ENCODE measurements around the gene SNF8. TPM values are rescaled to one million over a fixed set of nuclear protein-coding genes. Genes with fewer than 3 reads are reported as not detected.

Gene SNF8
- total and polyA plus RNA-seq, 9 of the 15 experiments (the other 6 are each of a cell fraction or from before 2014, with no cell fraction given), result 6.9 to 149 (median 117) TPM

GRCh38 chr17:48907713-48908046 is 37.0 kb downstream of the SNF8 start (continued):
- no peak for TF ChIP-seq ZBTB40 (IDR thresholded peaks at IDR 0.05)
- no peak for TF ChIP-seq ZBTB40 (CRISPR knock-in tag; IDR thresholded peaks at IDR 0.05)
- no peak for TF ChIP-seq ZSCAN32 (CRISPR knock-in tag; IDR thresholded peaks at IDR 0.05)
- no peak for TF ChIP-seq EWSR1 (IDR thresholded peaks at IDR 0.05; ENCODE audit: borderline replicate concordance, low read depth, partially characterized antibody)
- TF ChIP-seq ZNF512 (tag; IDR thresholded peaks at IDR 0.05), result no peak
- TF ChIP-seq RBM17 (IDR thresholded peaks at IDR 0.05; ENCODE audit: borderline replicate concordance, low read depth, low read length), result no peak
- TF ChIP-seq ZBTB9 (CRISPR knock-in tag; IDR thresholded peaks at IDR 0.05), result no peak
- no peak for TF ChIP-seq ZBED1 (IDR thresholded peaks at IDR 0.05)
- no peak for TF ChIP-seq NFIX (CRISPR knock-in tag; IDR thresholded peaks at IDR 0.05; ENCODE audit: low read depth)
- TF ChIP-seq ZNF445 (CRISPR knock-in tag; IDR thresholded peaks at IDR 0.05; ENCODE audit: low read depth), result no peak
- TF ChIP-seq MXI1 (IDR thresholded peaks at IDR 0.05; ENCODE audit: low read depth, low read length), result peak; percentile 42
- TF ChIP-seq TRIM24 (IDR thresholded peaks at IDR 0.05), result no peak
- peak; percentile 92 for TF ChIP-seq FOXJ3 (CRISPR knock-in tag; IDR thresholded peaks at IDR 0.05)
- no peak for TF ChIP-seq IRF1 (CRISPR knock-in tag; IDR thresholded peaks at IDR 0.05; ENCODE audit: borderline replicate concordance)
- TF ChIP-seq POLR2H (tag; IDR thresholded peaks at IDR 0.05; ENCODE audit: low read depth), result no peak
